Posterior cingulate gyrus (tissue), 11 donors: ENCODE data around the gene KIR3DL3.
A peak's percentile ranks its signal among the peaks of the same experiment; 100 is the strongest.
"Not testable (repeated sequence)": the region's sequence is repeated elsewhere in the genome, so short reads cannot be mapped to it uniquely, and the experiment has no call there.

Experiments used
- DNase-seq, 10 donors: peaks; one replicate each; pipeline versions ENCODE4 v3.0.0 to v3.0.0-alpha.2; 2020 to 2021; ENCODE audit warnings: mixed read lengths in 3 of 10
- intact Hi-C: fragments of 100-400 bp; cut with DNase I; formaldehyde crosslinking; loops from one replicate; pipeline ENCODE4 v1.15.1; 2023

Gene KIR3DL3

GRCh38 chr19:54724142-54724541 is at the start of gene KIR3DL3:
Gene KIR3DL3, plus strand, starts transcription at chr19:54724442. Its CDS starts 55 bp downstream, at chr19:54724497.
- DNase-seq, result no peak
- intact Hi-C loops, result no loop called here

DNA sequence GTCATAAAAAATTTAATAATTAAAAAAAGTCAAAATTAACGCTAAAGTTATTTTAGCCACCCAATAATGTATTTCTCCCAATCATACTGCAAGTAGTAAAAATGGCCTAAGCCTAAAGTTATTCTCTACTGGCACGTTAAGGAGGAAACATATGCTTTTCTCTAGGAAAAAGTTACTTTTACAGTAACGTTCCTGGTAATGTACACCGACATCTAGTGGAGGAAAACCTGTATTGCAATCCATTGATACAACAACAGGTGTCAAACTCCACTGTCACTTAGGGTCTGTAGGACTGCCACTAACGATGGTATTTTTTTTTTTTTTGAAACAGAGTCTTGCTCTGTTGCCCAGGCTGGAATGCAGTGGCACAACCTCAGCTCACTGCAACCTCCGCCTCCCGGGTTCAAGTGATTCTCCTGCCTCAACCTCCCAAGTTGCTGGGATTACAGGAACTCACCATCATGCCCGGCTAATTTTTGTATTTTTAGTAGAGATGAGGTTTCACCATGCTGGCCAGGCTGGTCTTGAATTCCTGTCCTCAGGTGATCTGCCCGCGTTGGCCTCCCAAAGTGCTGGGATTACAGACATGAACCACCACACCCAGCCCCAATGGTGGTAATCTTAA is 47.9 kb upstream of the KIR3DL3 start:
- intact Hi-C loops, result loop anchor here (2.0 kb wide), 1 partner anchor 196 kb away; no protein-coding TSS in a partner anchor
- DNase-seq, result not testable (repeated sequence)

DNA sequence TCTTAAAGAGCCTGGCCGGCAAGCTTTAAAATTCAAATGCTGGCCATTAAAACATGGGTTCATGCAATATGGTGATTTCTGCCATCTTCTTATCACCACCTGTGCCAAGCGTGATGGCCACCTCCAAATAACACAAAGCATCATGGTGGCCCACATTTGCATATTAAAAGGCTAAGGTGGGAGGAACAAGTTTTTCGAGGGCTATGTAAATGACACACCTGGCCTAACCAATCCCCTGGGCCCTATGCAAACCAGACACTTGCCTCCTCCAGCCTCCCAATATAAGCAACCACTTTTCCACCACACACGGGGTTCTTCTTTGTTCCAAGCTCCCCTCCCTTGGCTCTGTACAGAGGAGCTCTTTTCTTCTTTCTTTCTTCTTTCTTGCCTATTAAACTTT is 47.0 kb upstream of the KIR3DL3 start:
- intact Hi-C loops, result loop anchor here (2.0 kb wide), 1 partner anchor 196 kb away; no protein-coding TSS in a partner anchor
- DNase-seq, result no peak

- DNase-seq, intact Hi-C loops: not testable (repeated sequence)
Observed at GRCh38 chr19:54681596-54681995, 42.6 kb upstream of the KIR3DL3 start.

GRCh38 chr19:54682306-54682856 is 41.9 kb upstream of the KIR3DL3 start:
- DNase-seq, result no peak
- intact Hi-C loops, result no loop called here

GRCh38 chr19:54684527-54684926 is 39.7 kb upstream of the KIR3DL3 start:
- intact Hi-C loops, result no loop called here
- no peak for DNase-seq

DNA sequence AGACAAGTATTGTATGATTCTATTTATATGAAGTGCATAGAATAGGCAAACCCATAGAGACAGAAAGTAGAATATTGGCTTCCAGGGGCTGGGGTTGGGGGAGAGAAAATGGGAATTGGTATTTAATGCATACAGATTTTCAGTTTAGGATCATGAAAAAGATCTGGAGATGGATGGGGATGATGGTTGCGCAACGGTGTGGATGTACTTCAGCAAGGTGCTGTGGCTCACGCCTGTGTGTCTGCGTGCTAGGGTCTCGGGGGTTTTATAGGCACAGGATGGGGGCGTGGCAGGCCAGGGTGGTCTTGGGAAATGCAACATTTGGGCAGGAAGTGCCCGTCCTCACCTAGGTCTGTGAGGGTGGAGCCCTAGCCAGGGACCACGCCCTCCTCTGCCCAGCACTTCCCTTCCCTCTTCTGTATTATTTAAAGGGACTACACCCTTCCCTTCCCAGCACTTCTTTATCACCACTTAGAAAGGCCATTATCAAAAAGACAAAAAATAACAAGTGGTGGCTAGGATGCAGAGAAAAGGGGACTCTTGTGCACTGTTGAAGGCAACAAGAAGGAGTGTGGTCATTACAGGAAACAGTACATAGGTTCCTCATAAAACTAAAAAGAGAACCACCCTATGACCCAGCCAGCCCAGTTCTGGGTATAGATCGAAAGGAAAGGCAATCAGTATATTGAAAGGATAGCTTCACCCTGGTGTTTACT is 32.5 kb upstream of the KIR3DL3 start:
- intact Hi-C loops, result no loop called here
- no peak for DNase-seq

- intact Hi-C loops, result no loop called here
Observed at GRCh38 chr19:54692298-54692615, 32.0 kb upstream of the KIR3DL3 start.

GRCh38 chr19:54694648-54695047 is 29.6 kb upstream of the KIR3DL3 start:
- intact Hi-C loops, result no loop called here
- DNase-seq, result no peak

More at GRCh38 chr19:54692298-54692615, 32.0 kb upstream of the KIR3DL3 start:
- DNase-seq, result no peak

DNA sequence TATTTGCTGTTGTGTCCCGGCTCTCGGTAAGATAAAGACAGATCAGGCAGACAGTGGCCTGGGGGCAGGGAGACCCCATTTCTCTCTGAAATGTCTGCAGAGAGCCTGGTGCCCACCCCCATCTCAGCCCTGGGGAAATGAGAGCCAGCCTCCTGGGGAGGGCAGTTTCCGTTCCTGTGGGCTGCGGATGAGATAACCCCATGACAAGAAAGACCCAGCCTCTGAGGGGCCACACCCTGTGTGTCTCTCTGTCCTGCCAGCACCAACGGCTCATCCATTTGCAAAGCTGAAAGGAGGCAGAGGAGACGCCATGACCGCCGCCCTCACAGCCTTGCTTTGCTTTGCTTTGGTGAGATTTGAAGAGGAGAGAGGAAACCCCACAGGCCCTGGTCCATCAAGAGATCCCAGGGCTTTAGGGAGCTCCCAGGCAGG is 28.1 kb upstream of the KIR3DL3 start:
- intact Hi-C loops, result no loop called here
- DNase-seq, result no peak

- DNase-seq, result no peak
- intact Hi-C loops, result no loop called here
Observed at GRCh38 chr19:54696766-54697165, 27.5 kb upstream of the KIR3DL3 start.

DNA sequence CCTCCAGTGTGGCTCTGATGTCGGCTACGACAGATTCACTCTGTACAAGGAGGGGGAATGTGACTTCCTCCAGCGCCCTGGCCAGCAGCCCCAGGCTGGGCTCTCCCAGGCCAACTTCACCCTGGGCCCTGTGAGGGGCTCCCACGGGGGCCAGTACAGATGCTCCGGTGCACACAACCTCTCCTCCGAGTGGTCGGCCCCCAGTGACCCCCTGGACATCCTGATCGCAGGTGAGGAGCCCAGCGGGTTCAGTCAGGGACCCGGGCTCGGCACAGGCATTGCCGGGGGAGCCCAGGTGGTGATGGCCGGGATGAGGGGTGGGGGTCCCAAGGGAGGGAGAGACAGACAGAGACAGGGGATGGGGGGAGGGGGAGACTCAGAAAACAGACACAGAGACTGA is 26.5 kb upstream of the KIR3DL3 start:
- intact Hi-C loops, DNase-seq: not testable (repeated sequence)

DNA sequence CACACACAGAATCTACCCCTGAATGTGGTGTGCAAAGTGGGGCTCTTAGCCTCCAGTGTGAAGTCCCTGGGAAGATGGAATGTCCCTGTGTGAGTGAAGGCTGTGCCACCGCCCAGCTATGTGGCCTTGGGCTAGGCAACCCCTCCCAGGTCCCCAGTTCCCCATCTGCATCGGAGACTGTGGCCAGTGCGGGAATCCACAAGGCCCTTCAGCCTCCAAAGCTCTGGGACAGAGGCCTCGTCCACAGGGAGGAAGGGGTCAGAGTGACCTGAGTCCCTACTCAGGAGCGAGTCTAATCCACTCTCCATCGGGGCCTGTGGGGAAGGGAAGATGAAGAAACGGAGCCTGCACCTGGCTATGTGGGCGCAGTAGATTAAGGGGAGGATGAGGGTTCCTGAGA is 19.3 kb upstream of the KIR3DL3 start:
- no peak for DNase-seq
- intact Hi-C loops, result no loop called here

GRCh38 chr19:54707962-54708361 is 16.3 kb upstream of the KIR3DL3 start:
- DNase-seq, result no peak
- intact Hi-C loops, result no loop called here

GRCh38 chr19:54708781-54709180 is 15.5 kb upstream of the KIR3DL3 start:
- DNase-seq, result peak in 1 of 10 donors; percentile 22
- intact Hi-C loops, result no loop called here

DNA sequence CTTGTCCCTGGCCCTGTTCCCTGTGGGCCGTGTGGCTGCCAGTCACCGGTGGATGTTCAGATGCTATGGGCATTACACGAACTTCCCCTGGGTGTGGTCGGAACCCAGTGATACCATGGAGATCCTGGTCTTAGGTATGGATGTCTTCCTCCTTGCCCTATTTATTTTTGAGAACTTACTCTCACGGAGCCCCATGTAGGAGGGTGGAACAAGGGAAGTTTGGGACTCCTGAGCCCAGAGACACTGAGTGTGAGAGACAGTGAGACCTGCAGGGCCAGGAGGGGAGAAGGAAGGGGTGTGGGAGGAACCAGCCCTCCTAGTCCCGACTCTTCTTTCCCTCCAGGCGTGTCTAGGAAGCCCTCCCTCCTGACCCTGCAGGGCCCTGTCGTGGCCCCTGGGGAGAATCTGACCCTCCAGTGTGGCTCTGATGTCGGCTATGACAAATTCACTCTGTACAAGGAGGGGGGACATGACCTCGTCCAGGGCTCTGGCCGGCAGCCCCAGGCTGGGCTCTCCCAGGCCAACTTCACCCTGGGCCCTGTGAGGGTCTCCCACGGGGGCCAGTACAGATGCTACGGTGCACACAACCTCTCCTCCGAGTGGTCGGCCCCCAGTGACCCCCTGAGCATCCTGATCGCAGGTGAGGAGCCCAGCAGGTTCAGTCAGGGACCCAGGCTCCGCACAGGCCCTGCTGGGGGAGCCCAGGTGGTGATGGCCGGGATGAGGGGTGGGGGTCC is 14.9 kb upstream of the KIR3DL3 start:
- intact Hi-C loops, result no loop called here
- DNase-seq, result peak in 1 of 10 donors; percentile 84

DNA sequence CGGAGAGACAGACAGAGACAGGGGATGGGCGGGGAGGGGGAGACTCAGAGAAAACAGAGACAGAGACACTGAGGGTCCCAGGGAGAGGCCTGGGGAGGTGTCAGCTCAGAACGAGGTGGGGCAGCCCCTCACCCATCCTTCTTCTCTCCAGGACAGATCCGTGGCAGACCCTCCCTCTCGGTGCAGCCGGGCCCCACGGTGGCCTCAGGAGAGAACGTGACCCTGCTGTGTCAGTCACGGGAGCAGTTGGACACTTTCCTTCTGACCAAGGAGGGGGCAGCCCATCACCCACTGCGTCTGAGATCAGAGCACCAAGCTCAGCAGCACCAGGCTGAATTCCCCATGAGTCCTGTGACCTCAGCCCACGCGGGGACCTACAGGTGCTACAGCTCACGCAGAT is 14.3 kb upstream of the KIR3DL3 start:
- intact Hi-C loops, DNase-seq: not testable (repeated sequence)

- no peak for DNase-seq
- intact Hi-C loops, result no loop called here
Observed at GRCh38 chr19:54724644-54725043, 402 bp downstream of the KIR3DL3 start.

- intact Hi-C loops, result no loop called here
- no peak for DNase-seq
Observed at GRCh38 chr19:54725321-54725720, 1.1 kb downstream of the KIR3DL3 start.

- intact Hi-C loops, result no loop called here
- DNase-seq, result no peak
Observed at GRCh38 chr19:54727562-54727961, 3.3 kb downstream of the KIR3DL3 start.

DNA sequence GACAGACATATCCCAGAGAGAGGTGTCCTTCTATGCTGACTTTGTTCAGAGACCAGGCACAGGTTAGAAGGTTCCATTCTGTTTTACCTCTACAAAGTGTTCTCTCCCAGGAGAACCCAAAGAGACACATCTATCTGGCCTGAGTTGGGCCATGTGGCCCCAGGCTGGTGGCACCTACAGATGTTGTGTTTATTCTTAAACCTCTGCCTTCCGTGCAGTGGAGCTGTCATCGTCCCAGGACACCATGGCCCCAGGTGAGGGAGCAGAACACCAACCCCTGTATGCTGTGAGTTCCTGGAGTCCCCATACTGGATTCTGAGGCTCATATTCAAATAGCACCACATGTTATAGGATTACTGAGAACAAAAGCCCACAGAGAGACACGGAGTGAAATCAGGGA is 3.9 kb downstream of the KIR3DL3 start:
- no peak for DNase-seq
- intact Hi-C loops, result no loop called here
